ENCODE measurements around the gene KLHL26. TPM values are rescaled to one million over a fixed set of nuclear protein-coding genes. Genes with fewer than 3 reads are reported as not detected.
A peak's percentile ranks its signal among the peaks of the same experiment; 100 is the strongest.

Gene KLHL26
- total and polyA plus RNA-seq, 2 of the 13 experiments (the other 11 are each of a cell fraction or from before 2014, with no cell fraction given): 1.5 to 1.7 TPM

- TF ChIP-seq ZHX2 (IDR thresholded peaks at IDR 0.05; ENCODE audit: low read depth) (no peak), ZHX2 (CRISPR knock-in tag; IDR thresholded peaks at IDR 0.05; ENCODE audit: borderline replicate concordance) (no peak), ZNF569 (CRISPR knock-in tag; IDR thresholded peaks at IDR 0.05; ENCODE audit: borderline replicate concordance) (no peak), BCL6 (CRISPR knock-in tag; IDR thresholded peaks at IDR 0.05) (peak; percentile 66), ZXDC (CRISPR knock-in tag; IDR thresholded peaks at IDR 0.05) (0 out of 2 replicates have a peak, but pooled peaks have one; percentile 64), MTA3 (CRISPR knock-in tag; IDR thresholded peaks at IDR 0.05) (no peak), TARDBP (CRISPR knock-in tag; IDR thresholded peaks at IDR 0.05) (peak; percentile 43; the same call in 1 of the 2 replicates), ATF1 (CRISPR knock-in tag; IDR thresholded peaks at IDR 0.05) (no peak), ZNF33A (CRISPR knock-in tag; IDR thresholded peaks at IDR 0.05; ENCODE audit: borderline replicate concordance) (no peak), NFIB (CRISPR knock-in tag; IDR thresholded peaks at IDR 0.05; ENCODE audit: borderline replicate concordance) (no peak), GLI4 (CRISPR knock-in tag; IDR thresholded peaks at IDR 0.05; ENCODE audit: borderline replicate concordance) (no peak), FOXK2 (IDR thresholded peaks at IDR 0.05) (no peak), FOXO4 (CRISPR knock-in tag; conservative IDR thresholded peaks at IDR 0.05) (no peak), ZNF564 (CRISPR knock-in tag; IDR thresholded peaks at IDR 0.05) (no peak), GTF2F1 (IDR thresholded peaks at IDR 0.05; ENCODE audit: low read length) (no peak), CHD4 (IDR thresholded peaks at IDR 0.05; ENCODE audit: borderline replicate concordance, low read length) (0 out of 2 replicates have a peak, but pooled peaks have one; percentile 16), KLF16 (CRISPR knock-in tag; IDR thresholded peaks at IDR 0.05) (peak in 1 of 2 experiments; percentile 38; a peak in 1 of 4 replicates), ZNF136 (CRISPR knock-in tag; IDR thresholded peaks at IDR 0.05; ENCODE audit: low read depth) (no peak)
- TF ChIP-seq, protein P1, sequence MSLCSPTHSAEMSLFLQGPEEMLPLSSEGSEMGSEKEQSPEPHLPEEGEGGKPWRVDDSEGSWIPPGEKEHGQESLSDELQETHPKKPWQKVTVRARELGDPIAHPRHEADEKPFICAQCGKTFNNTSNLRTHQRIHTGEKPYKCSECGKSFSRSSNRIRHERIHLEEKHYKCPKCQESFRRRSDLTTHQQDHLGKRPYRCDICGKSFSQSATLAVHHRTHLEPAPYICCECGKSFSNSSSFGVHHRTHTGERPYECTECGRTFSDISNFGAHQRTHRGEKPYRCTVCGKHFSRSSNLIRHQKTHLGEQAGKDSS (CRISPR knock-in tag; IDR thresholded peaks at IDR 0.05; ENCODE audit: borderline replicate concordance, low read depth): no peak
Observed at GRCh38 chr19:18611327-18612050, 25.3 kb upstream of the KLHL26 start (continued).
